ENCODE data around the gene PPIA. TPM values are rescaled to one million over a fixed set of nuclear protein-coding genes. Genes with fewer than 3 reads are reported as not detected.
"Not testable (repeated sequence)": the region's sequence is repeated elsewhere in the genome, so short reads cannot be mapped to it uniquely, and the experiment has no call there.

Gene PPIA
- polyA plus RNA-seq, 4 donors = 1,389 to 4,480 (median 2,811) TPM

- WGBS, 3 donors = 71 to 84% (median 74%) methylated on average over 4 of the region's 4 CpGs
- no peak overlapping the region for H3K27ac ChIP-seq (ENCODE audit: low read depth in 1 of 3, low read length in 2 of 3)
- DNase-seq = no peak
- peaks cover 14 to 47% (median 15%) of the 10 kb centered on the region in 3 donors for H3K36me3 ChIP-seq (ENCODE audit: control insufficient read depth in 3 of 3, insufficient read depth in 2 of 3, low read depth in 1 of 3, low read length in 3 of 3)
- no peak overlapping the region for H3K4me3 ChIP-seq (ENCODE audit: low read depth in 1 of 3, low read length in 3 of 3)
- peaks cover 0 to 3% (median 0%) of the 10 kb centered on the region in 3 donors for H3K4me1 ChIP-seq (ENCODE audit: control insufficient read depth in 3 of 3, insufficient read depth in 2 of 3, low read depth in 1 of 3, low read length in 2 of 3)
- no peaks in the 10 kb centered on the region for H3K27me3 ChIP-seq (ENCODE audit: control insufficient read depth in 3 of 3, insufficient read depth in 3 of 3, low read length in 3 of 3)
- H3K9me3 ChIP-seq (ENCODE audit: control insufficient read depth in 2 of 2, insufficient read depth in 1 of 2, low read depth in 1 of 2, low read length in 1 of 2) = no peaks in the 10 kb centered on the region
- no peak for FAIRE-seq
Measured at GRCh38 chr7:44799939-44800338, 3.5 kb downstream of the PPIA start.

DNA sequence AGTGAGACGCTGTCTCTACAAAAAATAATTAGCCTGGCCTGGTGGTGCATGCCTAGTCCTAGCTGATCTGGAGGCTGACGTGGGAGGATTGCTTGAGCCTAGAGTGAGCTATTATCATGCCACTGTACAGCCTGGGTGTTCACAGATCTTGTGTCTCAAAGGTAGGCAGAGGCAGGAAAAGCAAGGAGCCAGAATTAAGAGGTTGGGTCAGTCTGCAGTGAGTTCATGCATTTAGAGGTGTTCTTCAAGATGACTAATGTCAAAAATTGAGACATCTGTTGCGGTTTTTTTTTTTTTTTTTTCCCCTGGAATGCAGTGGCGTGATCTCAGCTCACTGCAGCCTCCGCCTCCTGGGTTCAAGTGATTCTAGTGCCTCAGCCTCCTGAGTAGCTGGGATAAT is 5.4 kb downstream of the PPIA start:
- H3K4me3 ChIP-seq (ENCODE audit: low read depth in 1 of 3, low read length in 3 of 3) = no peak overlapping the region
- DNase-seq (no peak), FAIRE-seq (no peak)
- H3K36me3 ChIP-seq (ENCODE audit: control insufficient read depth in 3 of 3, insufficient read depth in 2 of 3, low read depth in 1 of 3, low read length in 3 of 3) = peaks cover 14 to 48% (median 15%) of the 10 kb centered on the region in 3 donors
- peaks cover 0 to 3% (median 0%) of the 10 kb centered on the region in 3 donors for H3K4me1 ChIP-seq (ENCODE audit: control insufficient read depth in 3 of 3, insufficient read depth in 2 of 3, low read depth in 1 of 3, low read length in 2 of 3)
- WGBS, 3 donors = 86 to 90% (median 87%) methylated on average over 5 of the region's 5 CpGs
- H3K27ac ChIP-seq (ENCODE audit: low read depth in 1 of 3, low read length in 2 of 3) = no peak overlapping the region
- H3K27me3 ChIP-seq (ENCODE audit: control insufficient read depth in 3 of 3, insufficient read depth in 3 of 3, low read length in 3 of 3) = no peaks in the 10 kb centered on the region
- no peaks in the 10 kb centered on the region for H3K9me3 ChIP-seq (ENCODE audit: control insufficient read depth in 2 of 2, insufficient read depth in 1 of 2, low read depth in 1 of 2, low read length in 1 of 2)

- FAIRE-seq = no peak
- Histone ChIP-seq H3K4me3 (ENCODE audit: low read depth in 1 of 3, low read length in 3 of 3) (no peak overlapping the region), H3K27ac (ENCODE audit: low read depth in 1 of 3, low read length in 2 of 3) (no peak overlapping the region), H3K9me3 (ENCODE audit: control insufficient read depth in 2 of 2, insufficient read depth in 1 of 2, low read depth in 1 of 2, low read length in 1 of 2) (no peaks in the 10 kb centered on the region), H3K36me3 (ENCODE audit: control insufficient read depth in 3 of 3, insufficient read depth in 2 of 3, low read depth in 1 of 3, low read length in 3 of 3) (peaks cover 14 to 48% (median 15%) of the 10 kb centered on the region in 3 donors), H3K4me1 (ENCODE audit: control insufficient read depth in 3 of 3, insufficient read depth in 2 of 3, low read depth in 1 of 3, low read length in 2 of 3) (peaks cover 0 to 3% (median 0%) of the 10 kb centered on the region in 3 donors), H3K27me3 (ENCODE audit: control insufficient read depth in 3 of 3, insufficient read depth in 3 of 3, low read length in 3 of 3) (no peaks in the 10 kb centered on the region)
- no peak for DNase-seq
- WGBS, 3 donors = 94 to 95% (median 95%) methylated on average over 5 of the region's 5 CpGs
Measured at GRCh38 chr7:44802418-44803025, 6.0 kb downstream of the PPIA start.

DNA sequence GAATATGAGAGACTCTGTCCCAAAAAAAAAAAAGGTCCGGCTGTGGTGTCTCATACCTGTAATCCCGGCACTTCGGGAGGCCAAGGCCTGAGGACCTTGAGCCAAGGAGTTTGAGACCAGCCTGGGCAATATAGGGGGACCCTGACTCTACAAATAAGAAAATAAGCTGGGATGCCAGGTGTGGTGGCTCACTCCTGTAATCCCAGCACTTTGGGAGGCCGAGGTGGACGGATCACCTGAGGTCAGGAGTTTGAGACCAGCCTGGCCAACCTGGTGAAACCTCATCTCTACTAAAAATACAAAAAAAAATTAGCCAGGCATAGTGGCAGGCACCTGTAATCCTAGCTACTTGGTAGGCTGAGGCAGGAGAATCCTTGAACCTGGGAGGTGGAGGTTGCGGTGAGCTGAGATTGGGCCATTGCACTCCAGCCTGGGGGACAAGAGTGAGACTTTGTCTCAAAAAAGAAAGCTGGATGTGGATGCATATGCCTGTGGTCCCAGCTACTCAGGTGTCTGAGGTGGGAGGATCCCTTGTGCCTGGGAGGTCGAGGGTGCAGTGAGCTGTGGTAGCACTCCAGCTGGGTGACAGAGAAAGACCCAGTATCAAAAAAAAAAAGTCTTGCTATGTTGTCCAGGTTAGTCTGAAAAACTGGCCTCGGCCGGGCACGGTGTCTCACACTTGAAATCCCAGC is 7.5 kb downstream of the PPIA start:
- not testable (repeated sequence) for H3K4me1 ChIP-seq (ENCODE audit: control insufficient read depth in 3 of 3, insufficient read depth in 2 of 3, low read depth in 1 of 3, low read length in 2 of 3); FAIRE-seq; H3K4me3 ChIP-seq (ENCODE audit: low read depth in 1 of 3, low read length in 3 of 3); H3K9me3 ChIP-seq (ENCODE audit: control insufficient read depth in 2 of 2, insufficient read depth in 1 of 2, low read depth in 1 of 2, low read length in 1 of 2); DNase-seq; H3K27me3 ChIP-seq (ENCODE audit: control insufficient read depth in 3 of 3, insufficient read depth in 3 of 3, low read length in 3 of 3); H3K27ac ChIP-seq (ENCODE audit: low read depth in 1 of 3, low read length in 2 of 3)
- WGBS, 3 donors = 90 to 91% (median 91%) methylated on average over 10 of the region's 10 CpGs
- peaks cover 14 to 48% (median 15%) of the 10 kb centered on the region in 3 donors for H3K36me3 ChIP-seq (ENCODE audit: control insufficient read depth in 3 of 3, insufficient read depth in 2 of 3, low read depth in 1 of 3, low read length in 3 of 3)

- no peaks in the 10 kb centered on the region for H3K27me3 ChIP-seq (ENCODE audit: control insufficient read depth in 3 of 3, insufficient read depth in 3 of 3, low read length in 3 of 3)
- WGBS, 3 donors = 87 to 94% (median 93%) methylated on average over 5 of the region's 5 CpGs
- no peak for FAIRE-seq
- DNase-seq = no peak
- peaks cover 9 to 33% (median 11%) of the 10 kb centered on the region in 3 donors for H3K36me3 ChIP-seq (ENCODE audit: control insufficient read depth in 3 of 3, insufficient read depth in 2 of 3, low read depth in 1 of 3, low read length in 3 of 3)
- no peaks in the 10 kb centered on the region for H3K9me3 ChIP-seq (ENCODE audit: control insufficient read depth in 2 of 2, insufficient read depth in 1 of 2, low read depth in 1 of 2, low read length in 1 of 2)
- H3K4me3 ChIP-seq (ENCODE audit: low read depth in 1 of 3, low read length in 3 of 3) = no peak overlapping the region
- H3K27ac ChIP-seq (ENCODE audit: low read depth in 1 of 3, low read length in 2 of 3) = no peak overlapping the region
- no peaks in the 10 kb centered on the region for H3K4me1 ChIP-seq (ENCODE audit: control insufficient read depth in 3 of 3, insufficient read depth in 2 of 3, low read depth in 1 of 3, low read length in 2 of 3)
Measured at GRCh38 chr7:44805950-44806349, 9.5 kb downstream of the PPIA start.

DNA sequence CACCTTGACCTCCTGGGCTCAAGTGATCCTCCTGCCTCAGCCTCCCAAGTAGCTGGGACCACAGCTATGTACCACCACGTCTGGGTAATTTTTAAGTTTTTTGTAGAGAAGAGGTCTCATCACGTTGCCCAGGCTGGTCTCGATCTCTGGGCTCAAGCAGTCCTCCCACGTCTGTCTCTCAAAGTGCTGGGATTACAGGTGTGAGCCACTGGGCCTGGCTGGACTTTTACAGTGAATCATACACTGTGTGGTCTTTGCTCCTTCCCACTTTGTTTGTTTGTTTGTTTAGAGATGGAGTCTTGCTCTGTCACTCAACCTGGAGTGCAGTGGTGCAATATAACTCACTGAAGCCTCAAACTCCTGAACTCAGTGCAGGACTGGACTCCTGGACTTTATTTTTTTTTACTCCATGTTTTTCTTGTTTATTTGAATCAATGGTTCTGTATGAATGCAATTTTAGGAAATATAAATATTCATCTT is 12.5 kb downstream of the PPIA start:
- Histone ChIP-seq H3K27me3 (ENCODE audit: control insufficient read depth in 3 of 3, insufficient read depth in 3 of 3, low read length in 3 of 3) (no peaks in the 10 kb centered on the region), H3K9me3 (ENCODE audit: control insufficient read depth in 2 of 2, insufficient read depth in 1 of 2, low read depth in 1 of 2, low read length in 1 of 2) (no peaks in the 10 kb centered on the region), H3K27ac (ENCODE audit: low read depth in 1 of 3, low read length in 2 of 3) (no peak overlapping the region), H3K4me3 (ENCODE audit: low read depth in 1 of 3, low read length in 3 of 3) (no peak overlapping the region), H3K36me3 (ENCODE audit: control insufficient read depth in 3 of 3, insufficient read depth in 2 of 3, low read depth in 1 of 3, low read length in 3 of 3) (peaks cover 0 to 10% (median 0%) of the 10 kb centered on the region in 3 donors), H3K4me1 (ENCODE audit: control insufficient read depth in 3 of 3, insufficient read depth in 2 of 3, low read depth in 1 of 3, low read length in 2 of 3) (no peaks in the 10 kb centered on the region)
- DNase-seq (no peak), FAIRE-seq (no peak)
- WGBS, 3 donors = 71 to 83% (median 82%) methylated on average over 4 of the region's 4 CpGs

GRCh38 chr7:44811093-44811492 is 14.6 kb downstream of the PPIA start:
- peak in 1 of 2 donors; percentile 59 for DNase-seq
- Histone ChIP-seq H3K9me3 (ENCODE audit: control insufficient read depth in 2 of 2, insufficient read depth in 1 of 2, low read depth in 1 of 2, low read length in 1 of 2) (no peaks in the 10 kb centered on the region), H3K27ac (ENCODE audit: low read depth in 1 of 3, low read length in 2 of 3) (no peak overlapping the region), H3K4me3 (ENCODE audit: low read depth in 1 of 3, low read length in 3 of 3) (no peak overlapping the region), H3K27me3 (ENCODE audit: control insufficient read depth in 3 of 3, insufficient read depth in 3 of 3, low read length in 3 of 3) (no peaks in the 10 kb centered on the region), H3K4me1 (ENCODE audit: control insufficient read depth in 3 of 3, insufficient read depth in 2 of 3, low read depth in 1 of 3, low read length in 2 of 3) (no peaks in the 10 kb centered on the region), H3K36me3 (ENCODE audit: control insufficient read depth in 3 of 3, insufficient read depth in 2 of 3, low read depth in 1 of 3, low read length in 3 of 3) (no peaks in the 10 kb centered on the region)
- FAIRE-seq = no peak

DNA sequence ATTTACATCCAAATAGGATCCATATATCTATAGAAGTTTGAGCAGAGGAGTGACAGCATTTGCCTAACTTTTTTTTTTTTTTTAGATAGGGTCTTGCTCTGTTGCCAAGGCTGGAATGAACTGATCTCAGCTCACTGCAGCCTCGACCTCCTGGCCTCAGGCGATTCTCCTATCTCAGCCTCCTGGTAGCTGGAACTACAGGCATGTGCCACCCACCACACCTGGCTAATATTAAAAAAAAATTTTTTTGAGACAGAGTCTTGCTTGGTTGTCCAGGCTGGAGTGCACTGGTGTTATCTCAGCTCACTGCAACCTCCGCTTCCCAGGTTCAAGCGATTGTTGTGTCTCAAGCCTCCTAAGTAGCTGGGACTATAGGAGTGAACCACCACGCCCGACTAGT is 15.1 kb downstream of the PPIA start:
- no peaks in the 10 kb centered on the region for H3K36me3 ChIP-seq (ENCODE audit: control insufficient read depth in 3 of 3, insufficient read depth in 2 of 3, low read depth in 1 of 3, low read length in 3 of 3)
- DNase-seq (no peak), FAIRE-seq (no peak)
- H3K27ac ChIP-seq (ENCODE audit: low read depth in 1 of 3, low read length in 2 of 3) = no peak overlapping the region
- H3K4me3 ChIP-seq (ENCODE audit: low read depth in 1 of 3, low read length in 3 of 3) = no peak overlapping the region
- 88 to 95% (median 88%) methylated on average over 6 of the region's 6 CpGs for WGBS, 3 donors
- no peaks in the 10 kb centered on the region for H3K4me1 ChIP-seq (ENCODE audit: control insufficient read depth in 3 of 3, insufficient read depth in 2 of 3, low read depth in 1 of 3, low read length in 2 of 3)
- H3K27me3 ChIP-seq (ENCODE audit: control insufficient read depth in 3 of 3, insufficient read depth in 3 of 3, low read length in 3 of 3) = no peaks in the 10 kb centered on the region
- no peaks in the 10 kb centered on the region for H3K9me3 ChIP-seq (ENCODE audit: control insufficient read depth in 2 of 2, insufficient read depth in 1 of 2, low read depth in 1 of 2, low read length in 1 of 2)

Measured in small intestine (tissue), 7 donors.